ENCODE results near the gene SPACA7. TPM values are rescaled to one million over a fixed set of nuclear protein-coding genes. Genes with fewer than 3 reads are reported as not detected.
"Not testable (repeated sequence)": the region's sequence is repeated elsewhere in the genome, so short reads cannot be mapped to it uniquely, and the experiment has no call there.

SPACA7 gene
- total RNA-seq, 1 experiment from 2014 or later, result not detected

GRCh38 chr13:112409828-112410227 is 33.7 kb downstream of the SPACA7 start:
- H3K27ac ChIP-seq (ENCODE audit: insufficient read length, low read depth, low read length); H3K23me2 ChIP-seq (ENCODE audit: insufficient read length, low read depth, low read length, poor library complexity, severe bottlenecking); H3K56ac ChIP-seq (ENCODE audit: insufficient read length, low read depth, low read length); H2AK5ac ChIP-seq (ENCODE audit: insufficient read length, low read length); H3K79me2 ChIP-seq (ENCODE audit: insufficient read depth, low read length); H2BK12ac ChIP-seq (ENCODE audit: insufficient read length, low read depth, low read length); H3K27ac Mint-ChIP-seq; H4K5ac ChIP-seq (ENCODE audit: insufficient read length, low read depth, low read length); H2BK5ac ChIP-seq (ENCODE audit: insufficient read length, low read length); H4K91ac ChIP-seq (ENCODE audit: insufficient read length, low read depth, low read length); H3K4ac ChIP-seq (ENCODE audit: low read depth, low read length); H3K18ac ChIP-seq (ENCODE audit: insufficient read length, low read depth, low read length); H3K23ac ChIP-seq (ENCODE audit: insufficient read length, low read depth, low read length); H3K14ac ChIP-seq (ENCODE audit: insufficient read depth, low read length); H3T11ph ChIP-seq (ENCODE audit: low read length); H3K9me3 ChIP-seq (ENCODE audit: control insufficient read depth, low read depth, low read length); H2BK15ac ChIP-seq (ENCODE audit: low read depth, low read length); H3K4me3 Mint-ChIP-seq; H3K4me1 Mint-ChIP-seq; H3K9ac ChIP-seq (ENCODE audit: extremely low read depth, insufficient read length, low read length); H3K79me1 ChIP-seq (ENCODE audit: insufficient read depth, low read depth, low read length, poor library complexity, severe bottlenecking); H4K20me1 ChIP-seq (ENCODE audit: control insufficient read depth, insufficient read depth, insufficient read length); H2BK20ac ChIP-seq (ENCODE audit: low read depth, low read length, poor library complexity, severe bottlenecking); H2BK120ac ChIP-seq (ENCODE audit: low read depth, low read length, poor library complexity, severe bottlenecking); H3K27me3 ChIP-seq (ENCODE audit: insufficient read depth, low read length); H3K4me2 ChIP-seq (ENCODE audit: insufficient read depth, insufficient read length, low read length); DNase-seq; H2AFZ ChIP-seq (ENCODE audit: low read length); H4K8ac ChIP-seq (replicated peaks; ENCODE audit: insufficient read length, low read depth, low read length); H3K4me1 ChIP-seq (ENCODE audit: insufficient read depth, low read length): not testable (repeated sequence)
- Mint-ChIP-seq H3K9me3 (peaks cover 31 to 33% of the 10 kb centered on the region in 2 experiments), H3K27me3 (ENCODE audit: low read depth) (peaks cover 20% of the 10 kb centered on the region), H3K36me3 (ENCODE audit: insufficient read depth in 1 of 3, low read depth in 3 of 3) (peaks cover 1 to 16% (median 9%) of the 10 kb centered on the region in 3 experiments; a peak in 5 of 7 replicates)
- no CpG with 5 or more reads among the region's 3 CpGs for WGBS (ENCODE audit: extremely low coverage, insufficient read length, low lambda C conversion rate)
